ENCODE measurements around the gene EHF.

The EHF gene

DNA sequence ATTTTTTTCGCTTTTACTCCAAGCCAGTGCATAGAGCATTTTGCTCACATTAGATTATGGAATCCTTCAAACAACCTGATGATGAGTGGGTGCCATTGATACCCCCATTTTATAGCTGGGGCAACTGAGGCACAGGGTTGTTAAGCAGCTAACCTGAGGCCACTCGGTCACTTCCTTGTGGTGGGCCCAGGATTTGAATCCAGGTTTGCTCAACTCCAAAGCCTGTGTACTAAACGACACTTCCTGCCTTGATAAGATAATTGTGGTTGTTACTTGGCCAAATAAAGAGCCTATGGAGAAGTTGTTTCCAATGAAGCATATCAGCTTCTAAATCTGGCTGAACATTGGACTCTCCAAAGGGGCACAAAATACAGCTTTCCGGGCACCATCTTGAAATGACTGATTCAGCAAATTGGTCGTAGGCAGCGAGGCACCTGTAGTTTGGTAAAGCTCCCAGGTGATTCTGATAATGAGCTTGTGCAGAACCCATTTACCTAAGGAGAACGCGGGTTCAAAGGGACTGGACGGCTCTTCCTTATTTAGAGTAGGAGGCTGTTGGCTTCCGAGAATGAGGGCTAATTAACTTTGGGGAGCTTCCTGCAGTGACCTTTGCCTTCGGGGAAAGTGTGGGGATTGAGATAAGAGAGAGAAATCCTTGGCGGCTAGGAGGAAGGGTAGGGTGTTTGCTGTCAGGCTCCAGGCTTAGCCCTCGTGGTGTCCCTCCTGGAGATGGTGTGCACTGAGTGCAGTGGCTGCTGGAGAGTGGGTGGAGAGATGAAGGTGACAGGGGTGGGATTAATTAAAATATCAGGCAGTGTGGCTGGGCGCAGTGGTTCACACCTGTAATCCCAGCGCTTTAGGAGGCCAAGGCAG lies 17.5 kb upstream of the EHF start:
- DNase-seq: no peak

DNA sequence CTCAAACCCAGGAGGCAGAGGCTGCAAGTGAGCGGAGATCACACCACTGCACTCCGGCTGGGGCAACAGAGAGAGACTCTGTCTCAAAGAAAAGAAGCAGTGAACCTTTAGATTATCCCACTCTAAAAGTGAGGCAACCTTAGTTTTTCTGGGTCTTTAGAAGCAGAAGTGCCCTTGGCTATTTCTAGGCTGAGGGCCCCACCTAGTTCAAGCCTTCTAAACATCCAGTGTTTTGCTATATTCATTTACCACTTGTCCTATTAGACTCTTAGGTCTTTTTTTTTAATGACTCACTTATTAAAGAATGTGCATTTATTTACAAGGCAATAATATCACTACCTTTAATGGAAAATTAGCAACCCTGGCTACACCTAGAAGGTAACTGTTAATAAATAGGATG lies 16.7 kb upstream of the EHF start:
- no peak for DNase-seq

DNA sequence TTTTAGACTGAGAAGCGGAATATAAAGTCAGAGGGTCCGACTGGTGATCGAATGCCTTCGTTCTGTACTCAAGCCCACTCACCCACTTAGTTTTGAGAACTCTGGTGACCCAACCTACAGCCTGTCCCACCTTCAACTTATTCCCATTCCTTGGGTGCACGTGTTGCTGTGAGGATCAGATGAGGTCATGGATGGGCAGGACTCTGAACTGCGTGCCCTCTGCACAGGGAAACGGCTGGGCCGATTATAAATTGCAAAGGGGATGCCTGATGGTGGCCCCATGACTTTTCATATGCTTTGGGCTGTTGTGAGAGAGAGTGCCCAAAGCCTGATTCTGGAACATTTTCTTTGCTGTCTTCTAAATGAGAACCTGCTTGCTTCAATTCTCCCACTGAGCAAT lies 16.0 kb upstream of the EHF start:
- DNase-seq: no peak

DNA sequence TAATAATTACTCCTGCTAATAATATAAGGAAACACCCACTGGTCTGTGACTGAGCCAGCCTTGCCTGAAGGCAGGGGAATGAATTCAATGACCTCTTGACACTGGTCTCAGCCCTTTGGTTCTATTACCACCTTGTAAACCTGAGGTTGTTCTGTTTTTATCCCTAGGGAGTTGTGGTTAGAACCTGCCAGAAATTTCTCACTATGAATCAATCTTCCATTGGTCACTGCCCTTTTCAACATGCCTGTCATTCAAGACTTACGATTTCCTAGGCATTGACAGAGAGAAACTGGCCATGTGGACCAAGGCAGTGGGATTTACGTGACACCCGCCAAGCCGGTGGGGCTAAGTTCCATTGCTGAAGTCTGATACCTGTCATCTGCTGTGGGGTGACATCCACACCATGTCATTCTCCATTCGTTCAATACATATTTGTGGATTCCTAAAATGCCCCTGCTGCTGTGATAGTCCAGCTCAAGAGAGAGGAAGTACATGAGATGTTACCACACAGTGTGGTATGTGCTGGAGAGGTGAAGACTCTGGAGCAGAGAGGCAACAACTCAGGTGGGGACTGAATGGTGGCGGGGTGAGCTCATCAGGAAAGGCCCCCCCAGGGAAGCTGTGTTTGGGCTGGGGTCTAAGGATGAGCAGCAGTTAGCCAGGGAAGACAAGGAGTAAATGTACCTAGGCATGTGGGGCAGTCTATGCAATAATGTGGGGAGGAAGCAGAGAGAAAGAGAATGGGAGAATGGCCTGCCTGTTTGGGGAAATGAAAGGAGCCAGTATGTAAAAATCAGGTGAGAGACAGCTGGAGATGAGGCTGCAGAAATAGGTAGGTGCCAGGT lies 15.2 kb upstream of the EHF start:
- DNase-seq: no peak

DNA sequence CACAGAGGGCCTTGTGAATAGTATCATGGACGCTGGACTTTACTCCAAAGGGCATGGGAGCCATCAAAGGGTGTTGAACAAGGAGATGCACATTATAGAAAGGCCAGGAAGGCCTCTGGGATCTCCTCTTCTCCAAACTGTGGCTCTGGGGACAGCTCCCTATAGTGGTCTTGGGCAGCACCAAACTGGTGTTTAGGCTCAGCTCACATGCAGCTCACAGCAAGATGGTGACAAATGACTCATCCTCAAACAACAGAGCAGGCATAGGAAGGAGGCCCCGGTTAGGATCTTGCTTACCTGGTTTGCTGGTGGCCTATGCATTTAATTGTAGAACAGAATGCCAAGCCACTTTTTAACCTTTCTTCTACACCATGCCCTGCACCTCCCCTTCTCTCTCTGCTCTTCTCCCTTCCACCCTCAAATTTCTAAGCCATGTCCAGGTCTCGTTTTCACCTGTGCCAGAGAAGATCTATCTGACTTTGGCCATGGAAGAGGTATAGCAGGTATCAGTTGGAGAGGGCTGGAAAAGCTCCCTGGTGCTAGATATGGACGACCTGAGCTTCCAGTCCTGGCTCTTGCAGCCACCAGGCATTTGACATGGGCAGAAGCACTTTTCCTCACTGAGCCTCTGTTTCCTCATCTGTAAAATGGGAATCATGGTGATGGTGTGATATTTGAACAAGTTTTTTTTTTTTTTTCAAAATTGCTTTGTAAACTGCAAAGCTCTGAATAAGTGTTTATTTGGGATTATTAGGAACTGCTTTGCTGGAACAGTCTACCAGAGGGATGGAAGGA lies 14.4 kb upstream of the EHF start:
- no peak for DNase-seq

DNA sequence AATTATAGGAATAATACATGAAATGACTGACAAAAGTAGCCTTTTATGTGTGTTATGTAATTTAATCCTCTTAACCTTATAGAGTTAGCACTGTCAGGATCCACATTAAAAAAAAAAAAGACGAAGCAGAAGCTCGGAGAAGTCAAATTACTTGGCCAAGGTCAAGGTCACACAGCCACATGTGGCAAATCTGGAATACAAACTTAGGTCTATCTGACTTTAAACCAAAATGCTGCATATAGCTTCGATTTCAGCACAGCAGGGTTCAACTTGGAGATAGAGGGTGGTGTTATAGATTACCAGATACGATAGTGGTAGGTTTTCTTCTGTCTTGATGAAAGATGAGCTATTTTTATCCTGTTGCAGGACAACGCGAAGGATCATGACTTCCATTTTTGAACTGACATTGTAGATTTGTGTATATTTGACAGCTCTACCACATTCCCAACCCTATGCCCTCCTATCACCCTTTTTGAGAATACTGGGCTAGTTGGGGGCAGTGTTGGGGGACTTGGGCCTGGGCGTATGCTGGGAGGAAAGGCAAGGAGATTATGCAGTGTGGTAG lies 11.6 kb upstream of the EHF start:
- no peak for DNase-seq

DNA sequence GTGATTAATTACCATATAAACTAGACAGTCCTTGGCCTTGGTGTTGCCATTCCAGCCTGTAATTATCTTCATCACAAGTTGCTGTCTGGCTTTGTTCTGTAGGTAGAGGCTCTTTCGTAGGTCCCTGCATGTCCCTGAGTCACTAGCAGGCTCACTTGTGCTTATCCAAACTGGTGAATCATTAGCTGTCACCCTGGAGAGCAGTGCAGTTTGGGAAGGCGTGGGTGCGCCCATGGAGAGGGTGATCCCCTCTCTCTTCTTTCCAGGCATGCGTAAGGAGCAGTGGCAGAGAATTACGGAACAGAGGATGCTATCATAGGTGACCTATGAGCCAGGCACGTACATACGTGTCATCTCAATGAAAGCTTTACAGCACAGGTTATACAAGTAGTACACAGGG lies 11.0 kb upstream of the EHF start:
- no peak for DNase-seq

DNA sequence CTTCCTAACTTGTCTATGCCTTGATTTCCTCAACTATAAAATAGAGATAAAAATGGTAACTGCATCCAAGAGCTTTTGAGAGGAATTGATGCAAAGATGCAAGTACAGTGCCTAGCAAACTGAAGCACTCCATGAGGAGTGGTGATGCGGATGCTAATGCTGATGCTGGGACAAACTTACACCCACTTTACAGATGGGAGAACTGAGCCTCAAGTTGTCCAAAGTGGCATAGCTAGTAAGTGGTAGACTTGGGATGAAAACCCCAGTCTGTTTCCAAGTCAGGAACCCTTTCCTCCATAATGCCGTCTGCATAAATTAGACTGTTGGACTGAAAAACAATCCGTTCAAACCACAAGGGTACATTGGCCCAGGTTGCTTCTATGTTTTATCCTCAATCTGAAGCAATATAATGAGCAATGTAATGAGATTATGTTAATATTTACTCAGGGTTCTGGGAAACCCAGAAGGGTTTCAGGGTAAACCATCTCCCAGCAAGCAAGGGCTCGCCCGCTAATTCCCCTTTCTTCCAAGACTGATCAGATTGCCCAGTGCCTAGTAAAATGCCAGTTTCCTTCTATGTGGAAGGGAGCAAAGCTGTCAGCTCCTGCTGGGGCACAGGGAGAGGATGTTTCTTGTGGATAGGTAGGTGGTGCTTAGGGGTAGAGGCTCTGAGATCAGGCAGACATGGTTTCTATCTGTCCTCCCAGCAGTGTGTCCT lies 10.4 kb upstream of the EHF start:
- DNase-seq: no peak

DNA sequence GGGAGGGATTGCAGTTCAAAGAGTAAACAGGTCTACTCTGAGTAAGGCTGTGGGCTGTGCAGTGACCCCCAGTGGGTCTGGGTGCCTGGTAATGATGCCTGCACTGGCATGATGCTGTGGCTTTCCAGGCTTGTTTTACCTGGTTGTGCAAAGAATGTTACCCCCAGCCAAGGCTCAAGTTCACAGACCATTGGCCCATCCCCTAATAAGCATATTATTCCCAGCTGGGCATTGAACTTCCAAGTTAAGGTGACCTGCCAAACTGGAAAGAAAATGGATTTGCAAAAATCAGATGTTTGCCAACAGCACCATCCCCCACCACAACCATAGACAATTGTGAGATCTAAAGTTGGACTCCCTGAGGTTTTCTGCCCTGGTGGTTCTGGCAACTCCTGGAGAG lies 7.9 kb upstream of the EHF start:
- DNase-seq: no peak

DNA sequence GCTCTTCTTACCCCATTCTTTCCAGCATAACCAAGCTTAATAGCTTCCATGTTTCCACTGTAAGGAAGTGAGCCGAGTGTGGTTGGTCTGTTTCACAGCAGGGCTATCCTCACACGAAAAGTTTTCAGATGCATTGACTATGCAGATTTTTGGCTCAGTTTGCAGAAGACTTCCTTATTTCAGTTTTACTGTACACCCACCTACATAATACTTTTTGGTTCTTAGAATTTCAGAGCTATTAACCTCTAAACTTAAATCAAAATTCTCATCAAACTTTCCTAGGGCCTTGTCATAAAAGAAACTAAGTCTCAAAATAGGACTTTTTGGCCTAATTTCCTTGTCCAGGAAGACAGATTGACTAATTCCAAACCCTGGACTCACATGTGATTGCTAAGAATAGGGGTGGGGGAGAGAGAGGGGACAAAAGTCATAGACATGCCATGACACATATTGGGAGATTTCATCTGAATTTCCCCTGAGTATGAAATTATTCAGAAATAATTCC lies 7.3 kb upstream of the EHF start:
- DNase-seq: no peak

DNA sequence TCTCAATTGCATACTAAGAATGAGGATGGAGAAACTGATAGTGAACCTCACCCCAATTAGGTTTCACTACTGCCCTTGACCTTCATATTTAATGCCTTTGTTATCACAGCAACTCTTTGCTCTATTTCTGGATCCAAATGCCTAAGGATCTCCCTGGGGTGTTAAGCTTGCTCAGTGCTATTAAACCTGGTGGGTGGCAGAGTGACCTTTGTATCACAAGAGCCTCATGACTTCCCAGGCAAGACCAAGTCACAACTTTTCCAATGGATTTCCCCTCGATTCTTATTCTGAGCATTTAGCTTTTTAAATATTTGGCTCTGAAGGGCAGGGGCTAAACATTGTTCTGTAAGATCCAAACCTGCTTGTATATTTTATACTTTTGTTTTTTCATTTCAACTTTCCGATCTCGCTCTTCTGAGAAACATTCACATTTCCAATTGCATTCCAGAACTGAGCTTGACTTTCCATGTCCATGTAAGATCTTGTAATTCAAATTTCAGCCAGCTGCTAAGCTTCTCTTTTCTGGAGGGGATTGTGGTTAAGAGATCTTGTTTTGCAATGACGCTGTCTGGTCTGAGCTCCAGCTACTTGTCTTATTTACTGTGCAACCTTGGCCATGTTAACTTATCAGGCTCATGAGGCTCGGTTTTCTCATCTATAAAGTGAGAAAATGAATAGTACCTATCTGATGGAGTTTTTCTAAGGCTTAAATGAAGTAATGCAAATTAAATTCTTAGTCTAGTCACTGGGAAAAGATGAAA lies 6.4 kb upstream of the EHF start:
- no peak for DNase-seq

DNA sequence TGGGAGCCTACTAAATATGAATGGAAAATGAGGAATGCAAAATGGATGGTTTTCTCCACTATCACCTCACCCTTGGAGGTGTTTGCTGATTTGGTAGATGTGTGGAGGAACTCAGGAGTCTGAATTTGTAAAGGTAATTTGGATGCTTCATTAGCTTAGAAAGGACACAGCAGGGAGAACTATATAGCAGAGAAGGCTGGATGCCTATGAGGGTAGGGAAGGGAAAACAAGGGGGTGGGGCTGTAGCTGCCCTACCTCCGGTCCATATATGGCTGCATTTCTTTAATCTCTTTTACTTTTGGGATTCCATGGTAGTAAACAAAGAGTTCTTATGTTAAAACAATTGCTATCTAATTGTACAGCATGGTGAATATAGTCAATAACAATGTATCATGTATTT lies 4.8 kb upstream of the EHF start:
- DNase-seq: no peak

DNA sequence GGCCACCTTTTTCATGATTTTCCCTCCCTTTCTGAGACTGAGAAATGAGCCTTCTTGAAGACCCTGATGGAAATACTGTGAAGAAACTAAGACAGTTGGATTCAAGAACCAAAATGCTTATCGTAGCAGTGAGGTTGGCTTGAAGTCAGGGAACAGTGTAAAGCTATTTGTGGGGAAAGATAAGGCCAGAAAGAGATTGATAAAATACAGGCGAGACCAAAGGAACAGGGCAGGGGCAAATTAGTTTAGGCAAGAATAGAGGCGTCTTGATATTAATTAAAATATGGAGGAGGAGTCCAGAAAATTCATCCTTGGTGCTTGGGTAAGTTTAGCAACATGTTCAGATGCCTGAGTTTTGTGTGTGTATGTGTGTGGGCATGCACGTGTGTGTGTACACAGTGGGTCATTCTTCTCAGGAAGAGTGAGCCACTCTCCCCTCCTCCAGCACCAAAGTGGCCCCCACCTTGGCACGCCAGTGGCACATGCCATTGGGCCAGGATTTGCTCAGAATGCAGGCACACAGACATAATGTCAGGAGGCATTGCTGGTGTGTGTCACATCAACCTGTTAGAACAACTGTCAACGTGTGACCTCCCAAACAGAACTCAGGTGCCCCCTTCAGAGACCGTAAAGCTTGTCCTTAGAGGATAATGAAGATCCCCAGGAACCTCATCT lies 3.9 kb upstream of the EHF start:
- DNase-seq: no peak

DNA sequence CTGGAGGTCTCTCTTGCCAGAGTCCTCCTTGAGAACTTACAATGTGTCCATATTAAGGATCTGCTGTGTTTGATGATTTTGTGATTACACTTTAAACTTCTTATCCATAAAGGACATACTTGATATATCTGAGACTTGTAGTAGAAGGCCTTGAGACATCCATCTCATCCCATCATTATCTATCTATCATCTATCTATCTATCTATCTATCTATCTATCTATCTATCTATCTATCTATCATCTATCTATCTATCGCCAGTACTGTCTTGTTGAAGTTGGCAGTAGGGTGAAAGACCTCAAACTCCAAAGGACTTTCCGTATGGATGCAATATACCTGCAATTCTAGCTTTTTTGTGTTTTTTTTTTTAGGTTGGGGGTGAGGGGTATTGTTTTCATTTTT lies 2.5 kb upstream of the EHF start:
- DNase-seq: no peak

DNA sequence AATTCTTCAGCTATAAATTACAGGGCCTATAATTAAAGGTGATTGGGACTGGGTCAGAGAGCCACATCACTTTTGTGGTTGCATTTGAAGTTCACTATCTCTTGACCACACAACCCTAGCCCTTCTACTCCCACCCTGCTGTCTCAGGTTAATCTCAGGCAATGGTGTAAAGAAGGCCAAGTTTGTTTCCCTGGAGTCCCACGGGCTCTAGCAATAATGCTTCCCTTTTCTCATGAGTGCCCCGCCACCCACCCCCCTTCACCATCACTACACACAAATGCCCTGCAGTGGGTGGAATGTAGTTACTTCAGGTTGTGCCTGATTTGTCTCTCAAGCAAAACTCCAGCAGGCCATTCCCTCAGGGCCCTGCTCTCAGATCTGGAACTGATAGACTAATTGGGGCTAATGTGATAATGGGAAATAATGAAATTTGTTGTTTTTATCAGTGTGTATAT lies 1.8 kb upstream of the EHF start:
- no peak for DNase-seq

DNA sequence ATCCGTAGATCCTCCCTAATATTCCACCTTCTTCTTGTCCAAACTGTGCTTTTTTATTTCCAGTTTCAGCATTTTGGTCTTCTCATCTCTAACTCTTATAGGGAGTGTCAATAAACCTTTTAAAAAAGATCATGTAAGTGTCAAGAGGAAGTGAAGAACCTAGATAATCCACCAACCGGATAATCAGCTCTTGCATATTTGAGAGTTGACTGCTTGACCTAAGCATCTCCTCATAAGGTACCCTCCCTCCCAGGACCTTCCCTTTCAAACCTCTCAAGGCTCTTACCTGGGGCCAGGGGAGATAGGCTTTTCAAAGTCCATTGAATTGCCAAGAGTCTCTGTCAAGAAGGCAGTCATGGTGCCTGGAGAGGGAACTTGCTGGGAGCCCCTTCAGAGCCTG lies 691 bp upstream of the EHF start:
- no peak for DNase-seq

DNA sequence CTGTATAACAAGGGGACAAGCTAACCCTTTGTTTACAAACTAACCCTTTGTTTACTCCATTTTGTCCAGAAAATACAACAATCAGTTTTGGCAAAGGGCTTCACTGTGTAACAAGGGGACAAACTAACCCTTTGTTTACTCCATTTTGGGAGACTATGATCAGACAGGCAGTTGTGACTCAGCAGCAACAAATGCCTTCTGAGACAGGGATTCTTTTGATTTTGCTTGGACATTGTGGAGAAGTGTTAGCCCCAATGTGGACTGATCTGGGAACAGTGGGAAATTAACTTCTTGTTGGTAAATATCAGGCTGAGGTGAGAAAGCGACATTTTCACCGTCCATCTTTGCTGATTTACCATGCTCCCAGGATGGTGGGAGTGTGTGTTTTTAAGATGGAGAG lies 983 bp downstream of the EHF start:
- DNase-seq: no peak

DNA sequence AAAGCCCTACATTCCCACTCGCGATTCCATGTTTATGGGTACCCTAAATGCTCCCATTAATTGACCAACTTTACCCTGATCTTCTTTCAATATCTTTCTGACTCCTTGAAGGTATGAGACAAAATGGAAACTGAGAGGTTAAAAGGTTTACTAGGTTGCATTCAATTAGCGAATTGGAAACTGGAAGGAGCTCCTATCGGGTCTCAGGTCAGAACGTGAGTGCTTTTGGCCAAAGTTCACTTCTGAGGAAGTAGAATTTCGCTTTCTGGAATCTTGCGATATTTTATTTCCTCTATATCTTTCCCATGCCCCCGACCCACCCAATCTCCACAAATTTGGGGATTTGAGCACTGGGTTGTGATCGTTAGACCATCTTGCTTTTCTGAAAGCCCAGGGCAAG lies 2.6 kb downstream of the EHF start:
- DNase-seq: no peak

DNA sequence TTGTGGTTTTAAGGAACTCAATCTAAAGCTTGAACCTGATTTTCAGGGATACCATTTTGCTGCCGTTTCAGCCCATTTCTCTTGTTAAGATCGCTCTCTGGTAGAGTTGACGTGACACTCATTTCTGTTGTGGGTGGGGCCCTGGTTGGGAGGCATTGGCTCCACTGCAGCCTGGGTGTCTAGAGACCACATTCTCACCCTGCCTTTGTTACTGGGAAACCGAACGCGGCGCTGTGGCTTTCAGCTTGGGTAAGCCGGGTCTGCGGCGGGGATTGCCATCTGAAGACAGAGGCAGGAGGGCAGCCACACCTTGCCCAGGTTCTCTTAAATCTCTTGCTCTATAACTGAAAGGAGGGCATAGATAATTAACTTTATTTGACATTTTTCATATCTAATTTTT lies 3.2 kb downstream of the EHF start:
- peak; percentile 62 for DNase-seq

DNA sequence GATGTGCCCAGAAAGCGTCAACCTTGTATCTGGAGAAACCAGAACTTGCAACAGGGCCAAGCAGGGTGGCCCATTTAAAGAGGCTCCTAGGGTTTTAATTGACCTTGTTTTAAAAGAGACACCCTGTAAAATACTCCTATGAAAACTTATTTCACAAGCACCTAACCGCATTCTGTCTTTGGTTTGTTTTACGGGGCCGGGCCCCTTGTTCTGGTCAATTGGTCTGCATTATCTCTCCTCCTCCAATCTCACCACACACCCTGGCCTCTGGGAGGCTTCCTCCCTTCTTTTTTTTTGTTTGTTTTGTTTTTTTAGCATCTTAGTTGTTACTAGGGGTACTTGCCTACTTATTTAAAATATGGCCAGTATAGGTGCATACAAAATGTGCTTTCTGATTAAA lies 4.7 kb downstream of the EHF start:
- DNase-seq: no peak

DNA sequence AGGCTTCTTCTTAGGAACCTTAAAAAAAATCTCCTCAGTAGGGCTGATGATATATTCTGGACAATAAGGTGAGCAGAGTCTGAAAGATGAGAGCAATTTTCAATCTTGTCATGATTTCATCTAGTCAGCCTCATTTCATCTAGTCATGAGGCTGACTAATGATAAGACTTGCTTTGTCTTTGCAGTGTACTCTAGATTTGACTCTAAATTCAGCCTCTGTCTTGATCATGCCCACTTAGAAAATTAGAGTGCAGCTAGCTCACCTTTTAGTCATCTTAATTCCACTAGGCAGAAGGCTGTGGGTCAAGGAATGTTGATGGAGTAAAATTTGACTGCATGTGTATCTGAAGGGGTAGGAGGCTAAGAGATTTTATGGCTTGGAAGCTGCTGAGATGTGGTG lies 5.5 kb downstream of the EHF start:
- DNase-seq: no peak
